MM.1S (cell line): ENCODE data around the gene KCNH1.

Source experiments
- DNase-seq: peaks from one replicate; pipeline ENCODE4 v3.0.0-alpha.2; 2015
- H2AFZ ChIP-seq: fragments of 300-600 bp; sonication (generic); 2 replicates; pipeline ENCODE4 v1.6.0; 2016; ENCODE audit warnings: antibody characterized with exemption, low read length
- H3F3A ChIP-seq: fragments of 300-600 bp; sonication (generic); 2 replicates; pipeline ENCODE4 v1.6.1; 2016; ENCODE audit warnings: mild to moderate bottlenecking, antibody characterized with exemption, low read length, moderate library complexity, mixed read lengths; ENCODE audit not compliant: insufficient read depth
- H3K27ac ChIP-seq: fragments of 300-600 bp; sonication (generic); 2 replicates; pipeline ENCODE4 v1.5.1; 2016; ENCODE audit warnings: mild to moderate bottlenecking, low read length
- H3K27me3 ChIP-seq: fragments of 300-600 bp; sonication (generic); replicated peaks from 2 replicates; pipeline ENCODE4 v1.6.0; 2016; ENCODE audit warnings: low read length; ENCODE audit not compliant: insufficient read depth
- H3K36me3 ChIP-seq: fragments of 300-600 bp; sonication (generic); replicated peaks from 2 replicates; pipeline ENCODE4 v1.6.1; 2016; ENCODE audit warnings: mild to moderate bottlenecking, low read length, mixed read lengths; ENCODE audit not compliant: insufficient read depth
- H3K4me1 ChIP-seq: fragments of 300-600 bp; sonication (generic); 2 replicates; pipeline ENCODE4 v1.6.1; 2016; ENCODE audit warnings: low read length, mixed read lengths
- H3K4me2 ChIP-seq: fragments of 300-600 bp; sonication (generic); 2 replicates; pipeline ENCODE4 v1.6.0; 2016; ENCODE audit warnings: low read depth, low read length
- H3K4me3 ChIP-seq: fragments of 300-600 bp; sonication (generic); 2 replicates; pipeline ENCODE4 v1.5.1; 2016; ENCODE audit warnings: low read length, mixed read lengths
- H3K79me2 ChIP-seq: fragments of 300-600 bp; sonication (generic); 2 replicates; pipeline ENCODE4 v1.6.1; 2016; ENCODE audit warnings: mixed run types, low read length, mixed read lengths
- H3K9ac ChIP-seq: fragments of 300-600 bp; sonication (generic); 2 replicates; pipeline ENCODE4 v1.6.1; 2016; ENCODE audit warnings: low read length, mixed read lengths
- H3K9me2 ChIP-seq: fragments of 300-600 bp; sonication (generic); replicated peaks from 2 replicates; pipeline ENCODE4 v1.6.1; 2016; ENCODE audit warnings: mild to moderate bottlenecking, low read length, mixed read lengths; ENCODE audit not compliant: insufficient read depth
- H3K9me3 ChIP-seq: fragments of 300-600 bp; sonication (generic); replicated peaks from 2 replicates; pipeline ENCODE4 v1.6.1; 2016; ENCODE audit warnings: mild to moderate bottlenecking, low read length, mixed read lengths; ENCODE audit not compliant: insufficient read depth
- H4K20me1 ChIP-seq: fragments of 300-600 bp; sonication (generic); 2 replicates; pipeline ENCODE4 v1.6.1; 2016; ENCODE audit warnings: mild to moderate bottlenecking, low read length, moderate library complexity, mixed read lengths; ENCODE audit not compliant: insufficient read depth
- EZH2 ChIP-seq: fragments of 300-600 bp; sonication (generic); optimal IDR thresholded peaks from 2 replicates; pipeline ENCODE3; 2017; ENCODE audit warnings: low read depth, mild to moderate bottlenecking, antibody characterized with exemption, low read length, mixed read lengths
- EZH2phosphoT487 ChIP-seq: fragments of 300-600 bp; sonication (generic); IDR thresholded peaks from 2 replicates; pipeline ENCODE4 v1.6.1; 2018; ENCODE audit warnings: antibody characterized with exemption, low read length
- TF ChIP-seq, protein P1 (sequence below): fragments of 300-600 bp; sonication (generic); IDR thresholded peaks from 2 replicates; pipeline ENCODE4 v1.5.1; 2016; ENCODE audit warnings: antibody characterized with exemption, low read length, mixed read lengths

KCNH1 gene

DNA sequence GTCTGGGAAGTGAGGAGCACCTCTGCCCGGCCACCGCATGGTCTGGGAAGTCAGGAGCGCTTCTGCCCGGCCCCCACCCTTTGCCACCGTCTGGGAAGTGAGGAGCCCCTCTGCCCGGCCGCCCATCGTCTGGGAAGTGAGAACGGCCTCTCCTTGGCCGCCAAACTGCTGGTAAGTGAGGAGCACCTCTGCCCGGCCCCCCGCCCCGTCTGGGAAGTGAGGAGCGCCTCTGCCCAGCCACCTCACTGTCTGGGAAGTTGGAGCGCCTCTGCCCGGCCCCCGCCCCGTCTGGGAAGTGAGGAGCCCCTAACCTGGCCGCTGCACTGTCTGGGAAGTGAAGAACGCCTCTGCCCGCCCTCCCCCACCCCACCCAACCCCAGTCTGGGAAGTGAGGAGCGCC lies 22.6 kb downstream of the KCNH1 start:
- Histone ChIP-seq H3K9me2 (no peaks in the 10 kb centered on the region), H3F3A (no peaks in the 10 kb centered on the region), H3K79me2 (no peaks in the 10 kb centered on the region), H2AFZ (no peak overlapping the region), H3K9me3 (no peaks in the 10 kb centered on the region), H3K27ac (no peak overlapping the region), H3K36me3 (no peaks in the 10 kb centered on the region), H3K4me2 (no peak overlapping the region), H3K4me1 (no peaks in the 10 kb centered on the region), H4K20me1 (no peaks in the 10 kb centered on the region), H3K4me3 (no peak overlapping the region), H3K9ac (no peak overlapping the region), H3K27me3 (no peaks in the 10 kb centered on the region)
- no peak for DNase-seq
- TF ChIP-seq EZH2phosphoT487 (no peak), EZH2 (no peak)
- TF ChIP-seq, protein P1, sequence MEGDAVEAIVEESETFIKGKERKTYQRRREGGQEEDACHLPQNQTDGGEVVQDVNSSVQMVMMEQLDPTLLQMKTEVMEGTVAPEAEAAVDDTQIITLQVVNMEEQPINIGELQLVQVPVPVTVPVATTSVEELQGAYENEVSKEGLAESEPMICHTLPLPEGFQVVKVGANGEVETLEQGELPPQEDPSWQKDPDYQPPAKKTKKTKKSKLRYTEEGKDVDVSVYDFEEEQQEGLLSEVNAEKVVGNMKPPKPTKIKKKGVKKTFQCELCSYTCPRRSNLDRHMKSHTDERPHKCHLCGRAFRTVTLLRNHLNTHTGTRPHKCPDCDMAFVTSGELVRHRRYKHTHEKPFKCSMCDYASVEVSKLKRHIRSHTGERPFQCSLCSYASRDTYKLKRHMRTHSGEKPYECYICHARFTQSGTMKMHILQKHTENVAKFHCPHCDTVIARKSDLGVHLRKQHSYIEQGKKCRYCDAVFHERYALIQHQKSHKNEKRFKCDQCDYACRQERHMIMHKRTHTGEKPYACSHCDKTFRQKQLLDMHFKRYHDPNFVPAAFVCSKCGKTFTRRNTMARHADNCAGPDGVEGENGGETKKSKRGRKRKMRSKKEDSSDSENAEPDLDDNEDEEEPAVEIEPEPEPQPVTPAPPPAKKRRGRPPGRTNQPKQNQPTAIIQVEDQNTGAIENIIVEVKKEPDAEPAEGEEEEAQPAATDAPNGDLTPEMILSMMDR, result no peak

DNA sequence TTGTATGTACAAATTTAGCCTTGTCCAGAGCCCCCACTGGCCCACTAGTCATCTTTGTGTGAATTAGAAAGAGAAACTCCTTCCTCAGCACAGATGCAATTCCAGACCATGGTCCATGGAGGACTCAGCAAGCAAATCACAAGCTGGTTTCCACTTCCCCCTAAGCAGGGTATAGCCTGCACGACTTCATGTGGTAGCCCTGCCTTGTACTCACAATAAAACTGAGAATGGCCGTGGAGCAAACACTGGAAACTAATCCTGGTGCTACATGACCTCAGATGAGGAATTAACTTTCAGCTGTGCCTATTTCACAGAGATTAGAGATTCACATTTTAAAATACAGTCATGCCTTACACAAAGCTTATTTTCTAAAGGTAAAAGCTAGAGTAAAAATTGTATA lies 32.5 kb downstream of the KCNH1 start:
- no peaks in the 10 kb centered on the region for H3K79me2 ChIP-seq
- no peak for DNase-seq
- H3F3A ChIP-seq, result no peaks in the 10 kb centered on the region
- no peak overlapping the region for H3K4me3 ChIP-seq
- H3K4me1 ChIP-seq, result no peaks in the 10 kb centered on the region
- no peak overlapping the region for H3K27ac ChIP-seq
- no peak overlapping the region for H3K9ac ChIP-seq
- no peaks in the 10 kb centered on the region for H3K27me3 ChIP-seq
- no peak overlapping the region for H3K4me2 ChIP-seq
- no peak overlapping the region for H2AFZ ChIP-seq
- no peaks in the 10 kb centered on the region for H3K36me3 ChIP-seq
- no peaks in the 10 kb centered on the region for H4K20me1 ChIP-seq
- H3K9me2 ChIP-seq, result no peaks in the 10 kb centered on the region
- TF ChIP-seq EZH2phosphoT487 (no peak), EZH2 (no peak)
- TF ChIP-seq, protein P1, result no peak
- H3K9me3 ChIP-seq, result no peaks in the 10 kb centered on the region

DNA sequence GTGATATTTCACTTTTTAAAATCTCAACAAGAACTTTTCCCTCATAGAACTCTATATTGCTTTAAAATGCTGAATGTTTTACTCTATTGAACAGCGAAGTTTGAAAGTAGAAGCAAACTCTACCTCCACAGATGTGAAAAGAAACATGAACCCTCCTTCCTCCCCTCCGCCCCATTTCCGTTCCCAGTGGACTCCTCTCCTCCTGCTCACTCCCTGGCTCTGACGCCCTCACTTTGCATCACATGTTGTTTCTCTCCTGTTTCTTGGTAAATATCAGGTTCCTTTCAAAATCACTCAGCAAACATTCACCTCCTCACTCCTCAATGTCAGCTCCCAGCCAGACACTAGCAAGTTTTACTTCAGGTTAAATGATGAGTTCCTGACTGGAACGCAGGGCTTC lies 34.6 kb downstream of the KCNH1 start:
- no peaks in the 10 kb centered on the region for H3K9me2 ChIP-seq
- H4K20me1 ChIP-seq, result no peaks in the 10 kb centered on the region
- H3K36me3 ChIP-seq, result no peaks in the 10 kb centered on the region
- no peak overlapping the region for H3K4me2 ChIP-seq
- H3K4me3 ChIP-seq, result no peak overlapping the region
- TF ChIP-seq EZH2phosphoT487 (no peak), EZH2 (no peak)
- TF ChIP-seq, protein P1, result no peak
- no peaks in the 10 kb centered on the region for H3K9me3 ChIP-seq
- no peak overlapping the region for H3K27ac ChIP-seq
- no peak for DNase-seq
- no peaks in the 10 kb centered on the region for H3K79me2 ChIP-seq
- no peak overlapping the region for H3K9ac ChIP-seq
- H2AFZ ChIP-seq, result no peak overlapping the region
- no peaks in the 10 kb centered on the region for H3F3A ChIP-seq
- H3K4me1 ChIP-seq, result no peaks in the 10 kb centered on the region
- H3K27me3 ChIP-seq, result no peaks in the 10 kb centered on the region

DNA sequence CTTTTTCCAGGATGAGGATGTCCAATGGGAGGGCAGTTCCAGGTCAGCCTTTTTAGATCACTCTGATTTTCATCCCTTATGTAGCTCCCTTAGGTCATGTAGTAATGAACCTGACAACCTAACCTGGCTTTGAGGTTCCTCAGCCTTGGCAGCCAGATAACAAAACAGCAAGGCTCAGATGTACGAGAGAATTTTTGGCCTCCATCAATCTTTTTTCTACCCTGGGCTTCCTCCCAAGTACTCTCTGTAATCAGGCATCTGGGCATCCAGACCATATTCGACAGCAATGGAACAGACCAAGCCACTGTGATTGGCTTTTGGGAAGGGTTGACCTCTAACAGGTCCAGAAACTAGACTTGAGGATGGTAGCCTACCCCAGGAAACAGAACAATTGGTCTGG lies 38.6 kb downstream of the KCNH1 start:
- H3K27me3 ChIP-seq, result no peaks in the 10 kb centered on the region
- no peak for TF ChIP-seq EZH2phosphoT487
- TF ChIP-seq EZH2, result no peak
- TF ChIP-seq, protein P1, result no peak
- H3K9me3 ChIP-seq, result no peaks in the 10 kb centered on the region

More for the DNA sequence above, 38.6 kb downstream of the KCNH1 start:
- Histone ChIP-seq H3F3A (no peaks in the 10 kb centered on the region), H3K36me3 (no peaks in the 10 kb centered on the region), H4K20me1 (no peaks in the 10 kb centered on the region), H2AFZ (no peak overlapping the region), H3K79me2 (no peaks in the 10 kb centered on the region), H3K9ac (no peak overlapping the region), H3K4me2 (no peak overlapping the region), H3K4me3 (no peak overlapping the region), H3K4me1 (no peaks in the 10 kb centered on the region), H3K9me2 (no peaks in the 10 kb centered on the region), H3K27ac (no peak overlapping the region)
- DNase-seq, result no peak
